A549 (cell line): Measurements from ENCODE around the gene E2F2. TPM values are rescaled to one million over a fixed set of nuclear protein-coding genes. Genes with fewer than 3 reads are reported as not detected.
A peak's percentile ranks its signal among the peaks of the same experiment; 100 is the strongest.

Experiments used
- ATAC-seq, 2 experiments: fragments of 200-7000 bp in 1 of 2; fragments of >200 bp in 1 of 2; cut with Nextera tagmentation in 1 of 2; cut with Tn5 transposase in 1 of 2; 3 replicates each; pipeline versions ENCODE4 v1.8.0 to v1.9.1; 2018 to 2020; ENCODE audit warnings: mild to moderate bottlenecking in 1 of 2, moderate library complexity in 1 of 2
- CTCF ChIA-PET: fragments of 300-600 bp; sonication (Branson Sonifier 250); formaldehyde crosslinking; extraction: SDS; loops from one replicate; lab custom pipeline; 2021; ENCODE audit warnings: antibody characterized with exemption, inconsistent platforms; lab: Yijun Ruan, JAX
- POLR2A ChIA-PET: fragments of 350-600 bp; formaldehyde crosslinking; extraction: SDS; loops from one replicate; lab custom pipeline; 2021; ENCODE audit warnings: antibody characterized with exemption, inconsistent platforms; lab: Yijun Ruan, JAX
- DNase-seq, 2 experiments: peaks; one replicate each; pipeline versions ENCODE4 v3.0.0 to v3.0.0-alpha.2; 2011 to 2016; ENCODE audit warnings: low read depth in 1 of 2, low spot score in 1 of 2
- FAIRE-seq: peaks from 2 replicates; lab custom pipeline; 2011; peaks lifted over from hg19 to GRCh38; lab: Jason Lieb, UNC
- H3K27ac ChIP-seq, 2 experiments: fragments of >200 bp; sonication (Bioruptor Twin); formaldehyde crosslinking; 3 replicates each; pipeline ENCODE4 v1.5.1; 2016 to 2017
- H3K4me1 ChIP-seq: fragments of >200 bp; sonication (Bioruptor Twin); formaldehyde crosslinking; 3 replicates; pipeline ENCODE4 v1.6.1; 2016
- H3K4me2 ChIP-seq: fragments of >200 bp; sonication (Bioruptor Twin); formaldehyde crosslinking; 3 replicates; pipeline ENCODE4 v1.6.1; 2016
- H3K4me3 ChIP-seq: fragments of >200 bp; sonication (Bioruptor Twin); formaldehyde crosslinking; 3 replicates; pipeline ENCODE4 v1.5.1; 2016
- H3K9me3 ChIP-seq: fragments of >200 bp; sonication (Bioruptor Twin); formaldehyde crosslinking; 3 replicates; pipeline ENCODE4 v1.6.1; 2016
- CEBPB ChIP-seq, 2 experiments: fragments of >200 bp in 1 of 2; sonication (Bioruptor Twin) in 1 of 2; formaldehyde crosslinking in 1 of 2; IDR thresholded peaks; 2 replicates each; pipeline ENCODE4 v1.6.1; 2012 to 2016
- EHMT2 ChIP-seq: fragments of 200-600 bp; sonication (generic); IDR thresholded peaks from 2 replicates; pipeline ENCODE4 v1.6.1; 2016; ENCODE audit warnings: antibody characterized with exemption, low read depth, mild to moderate bottlenecking, moderate library complexity
- EP300 ChIP-seq, 2 experiments: fragments of >200 bp; sonication (Bioruptor Twin); formaldehyde crosslinking; IDR thresholded peaks; 2 replicates in 1 of 2; 3 replicates in 1 of 2; pipeline ENCODE4 v1.6.1; 2016 to 2017
- FOXS1 ChIP-seq: fragments of 250-450 bp; sonication (Bioruptor Pico); IDR thresholded peaks from 2 replicates; pipeline ENCODE4 v1.5.0; 2020; ENCODE audit warnings: mild to moderate bottlenecking, moderate library complexity
- HDAC2 ChIP-seq: fragments of 200-600 bp; sonication (generic); IDR thresholded peaks from 2 replicates; pipeline ENCODE4 v1.6.1; 2016
- HEYL ChIP-seq: fragments of 250-450 bp; sonication (Bioruptor Pico); IDR thresholded peaks from 2 replicates; pipeline ENCODE4 v1.8.0; 2021; ENCODE audit warnings: mild to moderate bottlenecking, moderate library complexity
- HOXA7 ChIP-seq: fragments of 250-450 bp; sonication (Bioruptor Pico); IDR thresholded peaks from 2 replicates; pipeline ENCODE4 v1.5.0; 2020; ENCODE audit warnings: mild to moderate bottlenecking, moderate library complexity
- HOXB5 ChIP-seq: fragments of 250-450 bp; sonication (Bioruptor Pico); IDR thresholded peaks from 2 replicates; pipeline ENCODE4 v1.5.0; 2020; ENCODE audit warnings: mild to moderate bottlenecking, moderate library complexity
- KDM5A ChIP-seq: fragments of 200-600 bp; sonication (generic); IDR thresholded peaks from 2 replicates; pipeline ENCODE4 v1.6.1; 2016; ENCODE audit warnings: antibody characterized with exemption, mild to moderate bottlenecking
- MAZ ChIP-seq: fragments of 150-350 bp; IDR thresholded peaks from 2 replicates; pipeline ENCODE4 v1.6.1; 2014; ENCODE audit warnings: antibody characterized with exemption, low read depth, low read length, borderline replicate concordance
- NPAS2 ChIP-seq: fragments of 250-450 bp; sonication (Bioruptor Pico); IDR thresholded peaks from 2 replicates; pipeline ENCODE4 v1.8.0; 2022; ENCODE audit warnings: mild to moderate bottlenecking, moderate library complexity, borderline replicate concordance
- NR3C1 ChIP-seq: fragments of >200 bp; sonication (Bioruptor Twin); formaldehyde crosslinking; IDR thresholded peaks from 3 replicates; pipeline ENCODE4 v1.6.1; 2017
- POLR2A ChIP-seq: IDR thresholded peaks from 2 replicates; pipeline ENCODE4 v1.6.1; 2012; ENCODE audit warnings: mild to moderate bottlenecking, low read length
- ZFP36 ChIP-seq: fragments of 450-650 bp; IDR thresholded peaks from 2 replicates; pipeline ENCODE4 v1.6.1; 2014; ENCODE audit warnings: borderline replicate concordance; ENCODE audit not compliant: partially characterized antibody
- WGBS: methylation state at CpG from one replicate; pipeline ENCODE4 v1.1.6; 2017; ENCODE audit errors: missing lambda C conversion rate; 5-methylcytosine and 5-hydroxymethylcytosine counted together
- polyA plus RNA-seq, 4 experiments: library from polyadenylated mRNA; depleted of rRNA in 3 of 4; stranded (reverse); fragments of >200 nt; fragmentation: RNase III in 1 of 4; extraction: RNeasy Plus Mini Kit Qiagen cat#74134 plus additional on column Dnase treatment in 1 of 4; gene quantifications; 2 replicates in 3 of 4; 3 replicates in 1 of 4; pipeline ENCODE4 v1.2.3, GENCODE V29; 2011 to 2017
- TF ChIP-seq, protein P1 (sequence below): fragments of 450-650 bp; IDR thresholded peaks from 2 replicates; pipeline ENCODE4 v1.6.1; 2014; ENCODE audit warnings: antibody characterized with exemption
- TF ChIP-seq, protein P2 (sequence below): fragments of 250-450 bp; sonication (Bioruptor Pico); IDR thresholded peaks from 2 replicates; pipeline ENCODE4 v1.5.0; 2020; ENCODE audit warnings: low read depth, mild to moderate bottlenecking, moderate library complexity
- TF ChIP-seq, protein P3 (sequence below): IDR thresholded peaks from 2 replicates; pipeline ENCODE4 v1.6.1; 2012; ENCODE audit warnings: low read depth, borderline replicate concordance
- TF ChIP-seq, protein P4 (sequence below): fragments of 250-450 bp; sonication (Bioruptor Pico); IDR thresholded peaks from 2 replicates; pipeline ENCODE4 v1.5.0; 2021; ENCODE audit warnings: mild to moderate bottlenecking, moderate library complexity, borderline replicate concordance

Gene E2F2
- polyA plus RNA-seq, 2 of the 4 experiments (the other 2 are of a cell fraction): 0.90 to 3.4 TPM

DNA sequence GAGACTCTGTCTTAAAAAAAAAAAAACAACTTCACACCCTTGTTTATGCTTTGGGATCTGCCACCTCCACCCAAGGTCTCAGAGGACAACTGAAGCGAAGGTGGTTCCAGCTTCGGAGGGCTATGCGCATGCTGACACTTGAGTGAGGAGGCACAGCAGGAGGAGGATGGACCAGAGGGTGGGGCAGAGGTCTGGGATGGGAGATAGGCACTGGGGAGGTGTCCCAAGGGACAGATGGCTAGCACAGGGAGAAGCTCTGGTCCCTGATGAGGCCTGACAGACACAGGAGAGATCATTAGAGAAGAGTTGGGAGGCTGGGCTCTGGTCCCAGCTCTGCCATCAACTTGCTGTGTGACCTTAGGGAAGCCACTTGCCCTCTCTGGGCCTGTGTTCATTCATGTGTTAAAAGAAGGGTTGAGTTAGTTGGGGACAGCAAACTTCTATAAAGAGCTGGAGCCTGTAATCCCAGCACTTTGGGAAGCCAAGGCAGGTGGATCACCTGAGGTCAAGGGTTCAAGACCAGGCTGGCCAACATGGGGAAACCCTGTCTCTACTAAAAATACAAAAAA lies 16.8 kb downstream of the E2F2 start:
- ATAC-seq: no peak
- 95% methylated on average over 3 of the region's 3 CpGs for WGBS
- TF ChIP-seq ZFP36: peak; percentile 60
- TF ChIP-seq FOXS1 (CRISPR knock-in tag): no peak
- Histone ChIP-seq H3K4me3 (no peak overlapping the region), H3K4me1 (no peaks in the 10 kb centered on the region), H3K9me3 (no peaks in the 10 kb centered on the region), H3K4me2 (no peak overlapping the region), H3K27ac (no peak overlapping the region)
- no peak for DNase-seq
- FAIRE-seq: no peak
- POLR2A ChIA-PET: no interaction called here
- CTCF ChIA-PET: interaction anchor here (0.6 to 1.9 kb wide), 5 partner anchors 11 to 110 kb away, joined by 3 to 8 read pairs (median 6); no protein-coding TSS in a partner anchor

DNA sequence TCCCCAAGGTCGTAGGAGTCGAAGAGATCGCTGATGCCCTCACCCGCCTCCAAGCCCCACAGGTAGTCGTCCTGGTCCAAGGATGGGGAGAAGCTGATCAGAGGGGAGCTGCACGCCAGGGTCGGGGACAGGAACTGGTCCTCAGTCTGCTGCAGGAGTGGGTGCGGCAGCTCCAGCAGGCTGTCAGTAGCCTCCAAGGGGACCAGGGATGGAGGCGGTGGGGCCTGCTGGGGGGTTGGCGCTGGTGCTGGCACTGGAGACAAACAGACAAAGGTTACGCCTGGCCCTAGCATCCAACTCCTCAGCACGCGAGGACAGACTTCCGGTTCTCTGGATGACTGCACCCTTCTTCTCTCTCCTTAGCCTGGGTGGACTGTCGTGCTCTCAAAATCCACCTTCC lies 21.1 kb downstream of the E2F2 start:
- Histone ChIP-seq H3K4me2 (no peak overlapping the region), H3K4me1 (no peaks in the 10 kb centered on the region), H3K4me3 (no peak overlapping the region)
- DNase-seq: no peak
- CTCF ChIA-PET: interaction anchor here (5.9 kb wide), 1 partner anchor 12 kb away, joined by 55 read pairs; no protein-coding TSS in a partner anchor
- 88% methylated on average over 7 of the region's 15 CpGs for WGBS
- TF ChIP-seq HOXB5 (CRISPR knock-in tag): no peak
- TF ChIP-seq, protein P1, sequence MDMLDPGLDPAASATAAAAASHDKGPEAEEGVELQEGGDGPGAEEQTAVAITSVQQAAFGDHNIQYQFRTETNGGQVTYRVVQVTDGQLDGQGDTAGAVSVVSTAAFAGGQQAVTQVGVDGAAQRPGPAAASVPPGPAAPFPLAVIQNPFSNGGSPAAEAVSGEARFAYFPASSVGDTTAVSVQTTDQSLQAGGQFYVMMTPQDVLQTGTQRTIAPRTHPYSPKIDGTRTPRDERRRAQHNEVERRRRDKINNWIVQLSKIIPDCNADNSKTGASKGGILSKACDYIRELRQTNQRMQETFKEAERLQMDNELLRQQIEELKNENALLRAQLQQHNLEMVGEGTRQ: no peak
- TF ChIP-seq, protein P2, sequence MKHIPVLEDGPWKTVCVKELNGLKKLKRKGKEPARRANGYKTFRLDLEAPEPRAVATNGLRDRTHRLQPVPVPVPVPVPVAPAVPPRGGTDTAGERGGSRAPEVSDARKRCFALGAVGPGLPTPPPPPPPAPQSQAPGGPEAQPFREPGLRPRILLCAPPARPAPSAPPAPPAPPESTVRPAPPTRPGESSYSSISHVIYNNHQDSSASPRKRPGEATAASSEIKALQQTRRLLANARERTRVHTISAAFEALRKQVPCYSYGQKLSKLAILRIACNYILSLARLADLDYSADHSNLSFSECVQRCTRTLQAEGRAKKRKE (CRISPR knock-in tag): no peak
- TF ChIP-seq CEBPB (IDR thresholded peaks at IDR 0.05): no peak
- TF ChIP-seq HOXA7 (CRISPR knock-in tag): no peak
- TF ChIP-seq NR3C1: no peak
- TF ChIP-seq MAZ: no peak
- TF ChIP-seq HDAC2: no peak
- TF ChIP-seq HEYL (CRISPR knock-in tag): no peak
- TF ChIP-seq, protein P3, sequence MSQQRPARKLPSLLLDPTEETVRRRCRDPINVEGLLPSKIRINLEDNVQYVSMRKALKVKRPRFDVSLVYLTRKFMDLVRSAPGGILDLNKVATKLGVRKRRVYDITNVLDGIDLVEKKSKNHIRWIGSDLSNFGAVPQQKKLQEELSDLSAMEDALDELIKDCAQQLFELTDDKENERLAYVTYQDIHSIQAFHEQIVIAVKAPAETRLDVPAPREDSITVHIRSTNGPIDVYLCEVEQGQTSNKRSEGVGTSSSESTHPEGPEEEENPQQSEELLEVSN: no peak
- TF ChIP-seq KDM5A: no peak
- TF ChIP-seq, all 56 proteins: peak for 0
- FAIRE-seq (no peak), ATAC-seq (no peak)
- POLR2A ChIA-PET: no interaction called here
- Histone ChIP-seq H3K27ac (no peak overlapping the region), H3K9me3 (no peaks in the 10 kb centered on the region)

DNA sequence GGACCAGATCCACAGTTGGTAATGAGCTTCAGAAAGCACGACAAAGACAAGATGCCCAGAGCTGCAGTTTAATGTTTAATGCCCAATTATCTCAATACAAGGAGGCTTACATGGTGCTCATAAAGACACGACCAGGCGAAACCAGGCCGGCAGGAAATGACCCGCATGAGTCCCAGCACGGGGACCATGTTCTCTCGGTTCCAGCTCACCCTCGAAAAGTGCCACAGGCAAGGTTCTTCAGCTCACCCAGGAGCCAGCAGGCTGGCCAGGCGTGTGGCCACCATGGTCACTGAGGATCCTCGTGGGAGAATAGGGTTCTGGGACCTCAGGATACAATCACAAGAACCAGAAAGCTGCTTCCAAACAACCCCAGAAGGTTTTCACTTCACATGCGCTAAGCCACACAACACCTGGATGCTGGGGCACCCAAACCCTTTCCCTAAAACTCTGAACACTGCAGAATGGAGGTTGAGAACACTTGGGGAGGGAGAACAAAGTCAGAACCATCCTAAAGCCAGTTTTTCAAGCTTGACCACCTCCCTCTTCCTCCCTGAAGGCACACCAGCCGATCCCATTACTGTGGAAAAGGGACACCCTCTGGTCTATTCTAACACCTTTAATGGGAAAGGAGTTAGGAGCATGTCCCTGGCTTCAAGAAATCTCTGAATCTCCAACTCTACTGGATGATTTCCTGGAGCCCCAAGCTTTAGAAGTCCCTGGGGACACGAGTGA lies 24.5 kb downstream of the E2F2 start:
- CTCF ChIA-PET: interaction anchor here (0.7 to 5.9 kb wide), 2 partner anchors 9 to 33 kb away, joined by 4 to 55 read pairs; no protein-coding TSS in a partner anchor
- ATAC-seq: no peak
- DNase-seq: no peak
- FAIRE-seq: no peak
- Histone ChIP-seq H3K27ac (no peak overlapping the region), H3K4me3 (no peak overlapping the region), H3K4me1 (no peaks in the 10 kb centered on the region), H3K9me3 (no peaks in the 10 kb centered on the region), H3K4me2 (no peak overlapping the region)
- POLR2A ChIA-PET: no interaction called here
- TF ChIP-seq FOXS1 (CRISPR knock-in tag): no peak
- TF ChIP-seq, protein P4, sequence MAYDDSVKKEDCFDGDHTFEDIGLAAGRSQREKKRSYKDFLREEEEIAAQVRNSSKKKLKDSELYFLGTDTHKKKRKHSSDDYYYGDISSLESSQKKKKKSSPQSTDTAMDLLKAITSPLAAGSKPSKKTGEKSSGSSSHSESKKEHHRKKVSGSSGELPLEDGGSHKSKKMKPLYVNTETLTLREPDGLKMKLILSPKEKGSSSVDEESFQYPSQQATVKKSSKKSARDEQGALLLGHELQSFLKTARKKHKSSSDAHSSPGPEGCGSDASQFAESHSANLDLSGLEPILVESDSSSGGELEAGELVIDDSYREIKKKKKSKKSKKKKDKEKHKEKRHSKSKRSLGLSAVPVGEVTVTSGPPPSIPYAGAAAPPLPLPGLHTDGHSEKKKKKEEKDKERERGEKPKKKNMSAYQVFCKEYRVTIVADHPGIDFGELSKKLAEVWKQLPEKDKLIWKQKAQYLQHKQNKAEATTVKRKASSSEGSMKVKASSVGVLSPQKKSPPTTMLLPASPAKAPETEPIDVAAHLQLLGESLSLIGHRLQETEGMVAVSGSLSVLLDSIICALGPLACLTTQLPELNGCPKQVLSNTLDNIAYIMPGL: no peak
- TF ChIP-seq EHMT2: no peak
- no peak for TF ChIP-seq NPAS2 (CRISPR knock-in tag)
- no peak for TF ChIP-seq EP300 (IDR thresholded peaks at IDR 0.05)
- no peak for TF ChIP-seq MAZ
- TF ChIP-seq POLR2A: no peak
- 86% methylated on average over 13 of the region's 13 CpGs for WGBS
